NCI-H345 treated with DMSO at 0.1 percent for 48 hours (cell line): Measurements from ENCODE around the gene GPR137C.

Experiments
- DNase-seq: peaks from one replicate; lab custom pipeline; 2025; ENCODE audit not compliant: unreplicated experiment; lab: John Stamatoyannopoulos, UW

GPR137C gene

GRCh38 chr14:52552063-52552988 lies at the start of gene GPR137C, which contains the start of gene TXNDC16:
Gene GPR137C (plus strand): TSS chr14:52552836. CDS start chr14:52553148, 312 bp downstream.
Gene TXNDC16 (minus strand): TSS chr14:52552505. CDS start chr14:52543557, 8,948 bp downstream.
- peak; percentile 99 for DNase-seq

GRCh38 chr14:52513249-52513648 lies 39.4 kb upstream of the GPR137C start:
- no peak for DNase-seq

- no peak for DNase-seq
These were observed 38.4 kb upstream of the GPR137C start for GRCh38 chr14:52514046-52514811.

GRCh38 chr14:52522033-52522432 lies 30.6 kb upstream of the GPR137C start:
- DNase-seq, result no peak

GRCh38 chr14:52522581-52523345 lies 29.9 kb upstream of the GPR137C start:
- no peak for DNase-seq

- no peak for DNase-seq
These were observed 25.6 kb upstream of the GPR137C start for GRCh38 chr14:52527052-52527451.

GRCh38 chr14:52531481-52531880 lies 21.2 kb upstream of the GPR137C start:
- DNase-seq, result no peak

GRCh38 chr14:52536269-52536668 lies 16.4 kb upstream of the GPR137C start:
- DNase-seq, result no peak

GRCh38 chr14:52538623-52539022 lies 14.0 kb upstream of the GPR137C start:
- DNase-seq, result no peak

GRCh38 chr14:52545584-52546317 lies 6.9 kb upstream of the GPR137C start:
- no peak for DNase-seq

- no peak for DNase-seq
These were observed 6.3 kb upstream of the GPR137C start for GRCh38 chr14:52546318-52546670.

- DNase-seq, result no peak
These were observed 5.6 kb upstream of the GPR137C start for GRCh38 chr14:52547027-52547426.

GRCh38 chr14:52547526-52547925 lies 5.1 kb upstream of the GPR137C start:
- no peak for DNase-seq

- DNase-seq, result no peak
These were observed 2.0 kb upstream of the GPR137C start for GRCh38 chr14:52550661-52551060.

- no peak for DNase-seq
These were observed 1.4 kb upstream of the GPR137C start for GRCh38 chr14:52551205-52551604.

- peak; percentile 50 for DNase-seq
These were observed 957 bp upstream of the GPR137C start for GRCh38 chr14:52551696-52552062.

- peak; percentile 22 for DNase-seq
These were observed 500 bp downstream of the GPR137C start for GRCh38 chr14:52553002-52553670.

GRCh38 chr14:52553671-52554575 lies 1.3 kb downstream of the GPR137C start:
- peak; percentile 79 for DNase-seq

GRCh38 chr14:52558688-52559087 lies 6.1 kb downstream of the GPR137C start:
- DNase-seq, result no peak
